NCI-H2107 treated with DMSO at 0.1 percent for 48 hours (cell line): ENCODE results near the gene KRT13.

Source experiments
- DNase-seq: peaks from one replicate; lab custom pipeline; 2025; ENCODE audit not compliant: unreplicated experiment; lab: John Stamatoyannopoulos, UW

Gene KRT13

DNA sequence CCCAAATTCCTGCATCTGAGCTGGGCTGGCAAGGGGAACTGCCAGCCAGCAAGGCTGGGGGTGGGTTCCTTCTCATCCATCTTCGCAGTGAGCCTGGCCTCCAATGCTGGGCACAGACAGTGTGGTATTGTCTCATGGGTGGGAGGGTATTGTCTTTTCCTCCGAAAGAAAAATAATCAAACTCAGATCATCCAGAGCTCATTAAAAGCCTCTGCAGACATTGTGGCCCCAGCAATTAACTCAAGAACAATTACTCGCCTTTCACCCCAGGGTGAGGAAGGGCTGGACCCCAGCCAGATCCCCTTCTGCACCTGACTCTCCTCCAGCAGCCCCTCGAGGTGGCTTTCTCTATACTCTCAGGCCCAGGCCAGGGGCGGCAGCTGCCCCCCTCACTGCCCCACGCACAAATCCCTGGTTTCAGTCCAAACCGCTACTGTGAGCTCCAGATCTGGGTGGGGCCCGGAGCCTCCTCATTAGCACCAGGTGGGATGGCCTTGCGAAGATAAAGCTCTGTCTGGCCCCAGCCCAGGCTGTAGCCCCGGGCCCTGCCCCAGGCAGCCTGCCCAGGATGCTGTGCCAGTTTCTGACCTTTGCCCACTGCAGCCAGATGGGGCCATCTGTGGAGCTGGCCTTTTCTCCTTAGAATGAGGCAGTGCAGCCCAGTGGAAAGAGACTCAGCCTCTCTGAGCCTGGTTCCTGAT, 15.6 kb upstream of the KRT13 start:
- no peak for DNase-seq

GRCh38 chr17:41519501-41520224, 14.3 kb upstream of the KRT13 start:
- DNase-seq, result no peak

DNA sequence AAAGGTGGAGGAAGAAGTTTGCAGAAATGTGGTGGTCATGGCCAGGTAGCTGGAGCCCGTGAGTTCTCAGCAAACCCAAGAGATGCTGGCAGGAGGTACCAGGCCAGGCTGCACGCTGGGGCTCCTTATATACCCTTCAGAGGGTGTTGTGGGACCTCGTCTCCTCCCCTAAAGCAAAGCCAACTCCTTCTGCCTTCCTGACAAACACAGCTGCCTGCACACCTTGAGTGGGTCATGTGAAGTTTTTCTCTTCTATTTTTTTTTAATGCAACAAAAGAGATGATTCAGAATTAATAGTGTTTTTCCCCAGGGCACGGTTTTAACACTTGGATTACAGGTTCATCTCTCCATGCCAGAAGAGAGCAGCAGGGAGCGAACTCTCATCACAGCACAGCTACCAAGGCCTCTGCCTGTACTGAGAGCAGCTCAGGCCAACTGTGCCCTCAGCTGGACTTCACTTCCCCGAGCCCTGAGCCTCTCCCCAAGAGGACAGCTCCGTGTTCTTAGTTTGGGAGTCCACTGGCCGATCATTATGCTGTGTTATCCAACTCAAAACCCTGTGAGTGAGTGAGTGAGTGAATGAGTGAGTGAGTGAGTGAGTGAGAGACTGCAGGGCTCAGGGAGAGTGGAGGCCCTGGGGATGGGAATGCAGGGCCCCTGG, 13.5 kb upstream of the KRT13 start, which contains the start of gene KRT15:
TSS of gene KRT15 (minus strand) at position 102 of the 661 bp plus-strand sequence. CDS start at position 39, 63 bp downstream.
- DNase-seq, result no peak

DNA sequence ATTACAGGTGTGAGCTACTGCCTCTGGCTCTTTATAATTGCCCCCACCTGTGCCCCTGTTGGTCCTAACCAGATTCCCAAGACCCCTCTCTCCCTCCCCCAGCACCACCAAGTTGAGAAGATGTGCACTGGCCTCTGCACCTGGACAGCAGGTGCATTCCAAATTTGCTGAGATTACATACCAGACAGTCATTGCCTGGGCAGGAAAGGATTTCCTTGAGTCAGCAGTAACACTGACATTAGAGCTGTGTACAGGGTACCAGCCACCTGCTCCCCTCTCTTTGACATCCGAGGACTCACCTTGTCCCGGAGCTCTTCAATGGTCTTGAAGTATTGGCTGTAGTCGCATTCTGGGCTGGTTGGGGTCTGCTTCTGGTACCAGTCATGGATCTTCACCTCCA, 12.6 kb upstream of the KRT13 start:
- no peak for DNase-seq

DNA sequence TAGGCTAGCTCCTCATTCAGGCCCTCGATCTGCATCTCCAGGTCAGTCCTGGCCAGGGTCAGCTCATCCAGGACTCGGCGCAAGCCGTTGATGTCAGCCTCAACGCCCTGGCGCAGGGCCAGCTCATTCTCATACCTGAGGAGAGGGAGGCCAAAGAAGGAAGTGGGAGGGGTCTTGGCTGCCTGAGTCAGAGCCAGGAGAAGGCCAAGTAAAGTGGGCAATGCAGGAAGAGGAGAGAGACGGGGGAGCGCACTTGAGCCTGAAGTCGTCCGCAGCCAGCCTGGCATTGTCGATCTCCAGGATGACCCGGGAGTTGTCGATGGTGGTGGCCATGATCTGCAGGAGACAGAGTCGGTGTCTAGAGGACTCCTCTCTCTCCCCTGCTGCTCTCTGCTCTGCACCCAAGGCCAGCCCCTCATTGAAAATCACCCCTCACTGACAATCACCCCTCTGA, 11.4 kb upstream of the KRT13 start:
- no peak for DNase-seq

DNA sequence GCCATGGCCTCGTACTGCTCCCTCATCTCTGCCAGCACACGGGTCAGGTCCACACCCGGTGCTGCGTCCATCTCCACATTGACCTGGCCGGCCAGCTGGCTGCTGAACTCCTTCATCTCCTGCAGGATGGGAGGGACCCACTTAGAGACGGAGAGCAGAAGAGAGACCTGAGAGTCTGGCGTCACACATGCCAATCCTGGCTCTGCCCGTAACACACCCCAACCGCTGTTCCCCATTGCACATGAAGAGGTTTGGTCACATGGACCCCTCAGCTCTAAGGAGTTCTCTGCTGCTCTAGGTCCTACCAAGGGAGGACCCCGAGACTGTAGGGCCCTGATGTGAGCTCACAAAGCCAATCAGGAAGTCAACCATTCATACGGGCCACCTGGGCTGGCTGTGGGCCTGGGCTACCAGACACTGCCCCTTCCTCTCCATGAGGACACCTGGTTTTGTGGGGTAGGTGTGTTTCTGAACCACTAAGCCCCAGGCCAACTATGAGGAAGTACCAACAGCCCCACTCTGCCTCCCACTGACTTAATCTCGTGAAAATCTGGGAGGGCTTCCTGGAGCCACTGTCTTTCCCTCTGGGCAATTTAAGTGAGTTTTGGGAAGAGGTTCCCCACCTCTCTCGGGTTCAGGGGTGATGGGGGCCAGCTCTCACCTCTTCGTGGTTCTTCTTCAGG, 10.9 kb upstream of the KRT13 start:
- no peak for DNase-seq

DNA sequence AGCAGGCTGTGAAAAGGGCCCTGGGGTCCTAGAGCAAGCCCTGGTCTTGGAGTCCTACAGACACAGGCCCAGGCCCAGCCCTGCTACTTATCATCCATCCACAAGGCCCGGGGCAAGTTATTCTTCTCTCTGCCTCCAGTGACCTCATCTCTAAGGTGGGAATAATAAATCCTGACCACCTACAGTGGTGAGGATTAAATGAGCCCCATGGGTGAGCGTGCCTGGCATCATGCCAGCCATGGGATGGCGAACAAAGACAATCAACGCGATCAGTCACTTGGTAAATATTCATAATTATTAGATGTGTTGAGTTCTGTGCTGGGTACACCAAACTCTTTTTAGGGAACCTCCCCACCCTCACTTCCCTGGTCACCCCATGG, 7.7 kb upstream of the KRT13 start:
- no peak for DNase-seq

DNA sequence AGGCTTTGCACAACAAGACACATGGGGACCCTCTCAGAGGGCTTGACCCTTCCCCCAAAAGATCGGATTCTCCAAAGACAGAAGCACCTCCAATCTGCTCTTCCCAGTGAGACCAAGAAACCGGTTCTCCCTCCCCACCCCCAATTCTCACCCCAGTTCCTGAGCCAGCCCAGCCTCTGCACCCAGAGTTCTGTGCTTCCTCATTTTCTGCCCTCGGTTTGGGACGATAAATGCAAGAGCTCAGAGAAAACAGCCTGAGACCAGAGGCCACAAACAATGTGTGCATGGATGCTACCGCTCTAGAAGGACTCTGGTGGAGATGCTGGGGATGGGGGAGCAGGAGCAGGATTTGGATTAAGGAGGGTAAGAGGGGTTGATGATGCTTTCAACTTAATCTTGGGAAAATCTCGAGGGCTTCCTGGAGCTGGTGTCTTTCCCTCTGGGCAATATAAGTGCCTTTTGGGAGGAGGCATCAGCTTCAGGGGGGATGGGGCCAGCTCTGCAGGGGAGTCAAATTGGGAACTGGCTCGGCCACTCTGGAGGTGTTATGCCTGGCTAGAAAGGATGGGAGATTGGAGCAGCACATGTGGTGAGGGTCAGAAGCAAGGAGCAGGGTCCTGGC, 7.2 kb upstream of the KRT13 start:
- no peak for DNase-seq

DNA sequence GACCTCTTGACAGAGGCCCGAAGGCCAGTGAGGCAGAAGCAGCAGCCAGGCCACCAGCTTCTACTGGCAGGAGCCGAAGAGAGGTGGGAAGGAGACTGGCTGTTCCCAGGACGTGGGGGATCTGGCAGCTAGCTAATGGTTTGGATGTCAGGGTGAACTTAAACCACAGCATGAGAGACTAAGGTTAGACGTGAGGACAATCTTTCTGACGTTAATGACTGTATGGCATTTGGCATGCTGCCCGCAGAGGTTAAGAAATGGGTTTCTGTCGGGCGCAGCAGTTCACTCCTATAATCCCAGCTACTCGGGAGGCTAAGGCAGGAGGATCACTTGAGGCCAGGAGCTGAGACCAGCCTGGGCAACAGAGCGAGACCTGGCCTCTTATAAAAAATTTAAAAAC, 6.3 kb upstream of the KRT13 start:
- DNase-seq, result no peak

GRCh38 chr17:41511116-41511515, 5.7 kb upstream of the KRT13 start:
- DNase-seq, result no peak

- no peak for DNase-seq
Observed at GRCh38 chr17:41510251-41511065, 5.0 kb upstream of the KRT13 start.

- DNase-seq, result no peak
Observed at GRCh38 chr17:41507315-41507880, 2.0 kb upstream of the KRT13 start.

DNA sequence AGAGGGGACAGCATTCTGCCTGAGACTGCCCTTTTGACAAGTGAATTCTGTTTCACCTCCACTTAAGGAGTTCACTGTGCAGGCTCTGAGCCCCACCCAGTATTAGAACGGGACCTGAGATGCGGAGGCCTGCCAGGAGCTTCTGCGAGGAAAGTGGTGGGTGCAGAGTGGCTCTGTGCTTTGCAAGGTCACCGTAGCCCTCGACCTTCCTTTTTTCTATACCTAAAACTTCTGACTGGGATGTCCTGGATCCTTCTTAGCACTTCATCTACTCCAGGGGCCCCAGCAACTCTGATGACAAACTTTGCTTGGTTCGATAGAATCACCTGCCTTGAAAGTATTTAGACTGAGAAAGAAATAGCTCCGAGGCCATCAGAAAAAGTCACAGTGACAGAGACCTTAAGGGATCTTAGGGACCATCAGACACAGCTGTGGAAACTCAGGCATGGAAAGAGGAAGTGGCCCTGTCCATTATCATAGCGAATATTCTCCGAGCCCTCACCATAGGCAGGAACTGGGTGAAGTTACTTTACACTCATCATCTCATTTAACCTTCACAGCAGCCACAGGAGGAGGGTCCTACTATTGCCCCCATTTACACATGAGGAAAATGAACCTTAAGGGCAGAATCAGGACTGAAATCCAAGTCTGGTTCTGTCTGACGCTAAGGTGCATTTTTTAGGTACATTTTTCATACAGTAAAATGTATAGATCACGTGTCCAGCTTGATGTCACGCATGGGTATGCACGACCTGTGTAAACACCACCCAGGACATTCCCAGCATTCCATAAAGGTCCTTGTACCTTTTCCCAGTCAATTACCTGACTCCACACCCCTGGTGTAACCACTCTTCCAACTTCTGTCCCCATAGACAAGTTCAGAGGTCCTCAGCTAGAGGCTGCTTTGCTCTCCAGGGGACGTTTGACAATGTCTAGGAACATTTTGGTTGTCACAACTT, 676 bp upstream of the KRT13 start:
- DNase-seq, result no peak

GRCh38 chr17:41504246-41504977, 1.0 kb downstream of the KRT13 start:
- no peak for DNase-seq

DNA sequence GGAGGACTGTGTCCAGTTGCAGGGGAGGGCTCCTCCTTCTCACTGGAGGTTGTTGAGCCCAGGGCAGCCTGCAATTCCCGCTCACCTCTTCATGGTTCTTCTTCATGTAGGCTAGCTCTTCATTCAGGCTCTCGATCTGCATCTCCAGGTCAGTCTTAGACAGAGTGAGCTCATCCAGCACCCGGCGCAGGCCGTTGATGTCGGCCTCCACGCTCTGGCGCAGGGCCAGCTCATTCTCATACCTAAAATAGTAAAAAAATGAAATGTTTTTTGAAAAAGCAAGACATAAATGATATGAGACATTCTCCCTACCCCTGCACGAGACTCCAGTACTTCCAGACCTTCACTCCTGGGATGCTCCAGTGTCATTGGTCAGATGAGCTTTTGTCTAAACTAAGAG, 2.2 kb downstream of the KRT13 start:
- DNase-seq, result no peak

DNA sequence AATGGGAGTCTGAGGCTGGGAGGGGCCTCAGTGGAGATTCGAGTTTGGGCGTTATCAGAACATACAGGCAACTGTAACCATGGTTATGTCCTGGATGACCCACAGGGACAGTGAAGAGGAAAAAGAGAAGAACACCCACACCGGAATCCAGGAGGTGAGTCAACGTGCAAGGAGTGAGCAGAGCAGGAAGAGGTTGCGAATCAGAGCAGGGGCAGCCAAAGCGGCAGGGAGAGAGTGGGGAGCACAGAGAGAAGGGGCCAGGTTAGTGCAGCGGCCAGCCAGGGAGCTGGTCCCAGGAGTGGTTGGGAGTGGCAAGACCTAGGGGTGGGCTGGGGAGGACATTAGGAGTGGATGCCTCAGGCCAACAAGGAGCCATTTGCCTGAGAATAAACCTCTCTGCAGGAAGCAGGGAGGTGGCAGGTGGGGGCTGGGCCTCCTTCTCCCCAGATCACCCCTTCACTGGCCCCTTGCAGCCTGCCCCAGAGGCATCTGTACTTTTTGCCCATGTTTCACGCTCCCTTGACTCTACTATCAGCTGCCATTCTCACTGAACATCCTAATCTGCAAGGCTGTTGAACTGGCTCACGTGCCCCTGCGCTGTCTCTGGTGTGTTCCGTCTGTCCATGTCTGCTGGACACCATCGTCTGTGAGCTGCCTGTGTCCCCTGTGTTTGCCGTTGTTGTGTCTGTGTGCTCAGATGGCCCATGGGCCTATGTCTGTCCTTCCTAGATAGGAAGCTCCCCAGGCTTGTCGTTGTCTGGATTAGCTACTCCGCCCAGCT, 5.1 kb downstream of the KRT13 start:
- DNase-seq, result no peak

- no peak for DNase-seq
Observed at GRCh38 chr17:41499714-41500113, 5.7 kb downstream of the KRT13 start.
